Measurements from ENCODE around the gene EHD1. TPM values are rescaled to one million over a fixed set of nuclear protein-coding genes. Genes with fewer than 3 reads are reported as not detected.
A peak's percentile ranks its signal among the peaks of the same experiment; 100 is the strongest.

The EHD1 gene
- total and polyA plus RNA-seq, 9 of the 15 experiments (the other 6 are each of a cell fraction or from before 2014, with no cell fraction given) = 0.46 to 65.0 (median 16.4) TPM

- TF ChIP-seq ZNF79 (CRISPR knock-in tag; IDR thresholded peaks at IDR 0.05; ENCODE audit: low read depth) = no peak
- TF ChIP-seq BRD4 (IDR thresholded peaks at IDR 0.05) = no peak
- no peak for TF ChIP-seq CBX3 (IDR thresholded peaks at IDR 0.05; ENCODE audit: borderline replicate concordance in 1 of 2, low read length in 2 of 2)
- TF ChIP-seq, protein P1, sequence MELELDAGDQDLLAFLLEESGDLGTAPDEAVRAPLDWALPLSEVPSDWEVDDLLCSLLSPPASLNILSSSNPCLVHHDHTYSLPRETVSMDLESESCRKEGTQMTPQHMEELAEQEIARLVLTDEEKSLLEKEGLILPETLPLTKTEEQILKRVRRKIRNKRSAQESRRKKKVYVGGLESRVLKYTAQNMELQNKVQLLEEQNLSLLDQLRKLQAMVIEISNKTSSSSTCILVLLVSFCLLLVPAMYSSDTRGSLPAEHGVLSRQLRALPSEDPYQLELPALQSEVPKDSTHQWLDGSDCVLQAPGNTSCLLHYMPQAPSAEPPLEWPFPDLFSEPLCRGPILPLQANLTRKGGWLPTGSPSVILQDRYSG (tag; conservative IDR thresholded peaks at IDR 0.05; ENCODE audit: low read depth) = no peak
- TF ChIP-seq, protein P2, sequence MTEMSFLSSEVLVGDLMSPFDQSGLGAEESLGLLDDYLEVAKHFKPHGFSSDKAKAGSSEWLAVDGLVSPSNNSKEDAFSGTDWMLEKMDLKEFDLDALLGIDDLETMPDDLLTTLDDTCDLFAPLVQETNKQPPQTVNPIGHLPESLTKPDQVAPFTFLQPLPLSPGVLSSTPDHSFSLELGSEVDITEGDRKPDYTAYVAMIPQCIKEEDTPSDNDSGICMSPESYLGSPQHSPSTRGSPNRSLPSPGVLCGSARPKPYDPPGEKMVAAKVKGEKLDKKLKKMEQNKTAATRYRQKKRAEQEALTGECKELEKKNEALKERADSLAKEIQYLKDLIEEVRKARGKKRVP (CRISPR knock-in tag; IDR thresholded peaks at IDR 0.05) = no peak
- no peak for TF ChIP-seq ZNF445 (CRISPR knock-in tag; IDR thresholded peaks at IDR 0.05; ENCODE audit: low read depth)
Measured at GRCh38 chr11:64813826-64814225, 64.6 kb downstream of the EHD1 start (continued).

DNA sequence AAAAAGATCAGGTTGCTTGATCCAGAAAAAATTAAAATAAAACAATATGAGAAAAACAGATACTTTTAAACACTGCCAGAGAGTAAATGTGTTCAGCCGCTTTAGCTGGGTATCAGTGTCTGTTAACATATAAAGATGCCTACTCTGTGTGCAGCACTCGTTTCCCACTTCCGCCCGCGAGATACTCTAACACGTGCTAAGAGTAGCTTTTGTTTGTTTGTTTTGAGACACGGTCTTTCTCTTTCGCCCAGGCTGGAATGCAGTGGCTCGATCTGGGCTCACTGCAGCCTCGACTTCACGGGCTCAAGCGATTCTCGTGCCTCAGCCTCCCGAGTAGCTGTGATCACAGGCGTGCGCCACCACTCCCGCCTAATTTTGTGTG lies 67.5 kb downstream of the EHD1 start:
- Histone ChIP-seq H3K79me2 (ENCODE audit: control insufficient read depth, insufficient read depth, low read length) (peaks cover 15% of the 10 kb centered on the region), H3K9me1 (ENCODE audit: control insufficient read depth, insufficient read depth, low read length) (no peaks in the 10 kb centered on the region), H3K4me3 (peak overlapping the region; percentile 90), H3K9me3 (replicated peaks; ENCODE audit: control insufficient read depth, insufficient read depth, low read depth, low read length) (no peaks in the 10 kb centered on the region), H3K36me3 (ENCODE audit: control insufficient read depth, insufficient read depth, low read length) (peaks cover 34% of the 10 kb centered on the region; the same call in 2 of the 3 replicates), H3K27ac (ENCODE audit: extremely low read depth, low read depth, low read length) (peak overlapping the region; percentile 43; the same call in 1 of the 3 replicates), H3K9ac (ENCODE audit: insufficient read depth in 1 of 2, low read depth in 2 of 2, low read length in 2 of 2) (peak overlapping the region; percentile 62 to 72; a peak in 3 of 4 replicates), H3K27me3 (ENCODE audit: control insufficient read depth in 2 of 2, insufficient read depth in 2 of 2, low read length in 2 of 2) (no peaks in the 10 kb centered on the region), H4K20me1 (replicated peaks; ENCODE audit: control insufficient read depth, insufficient read depth, low read length) (no peaks in the 10 kb centered on the region), H3K4me2 (ENCODE audit: insufficient read depth, low read length) (peak overlapping the region; percentile 79), H3K4me1 (replicated peaks in 1 of 2; ENCODE audit: control insufficient read depth in 2 of 2, insufficient read depth in 2 of 2, low read length in 2 of 2) (peaks cover 5 to 24% of the 10 kb centered on the region in 2 experiments), H2AFZ (ENCODE audit: low read depth, low read length) (peak overlapping the region; percentile 97)
- ChIA-PET CTCF (ENCODE audit: low intra/inter-chr PET ratio) (no interaction called here), POLR2A (interaction anchor here (0.6 to 1.8 kb wide), 3 partner anchors 17 to 85 kb away, joined by 3 to 6 read pairs (median 3); partner anchors contain the start of gene SF1)
- intact Hi-C loops (cut with micrococcal nuclease) = no loop called here
- 60% methylated on average over 17 of the region's 17 CpGs for WGBS (ENCODE audit: insufficient coverage, low coverage, missing lambda C conversion rate)
- DNase-seq (ENCODE audit: extremely low read depth in 1 of 4, low spot score in 3 of 4) (no peak), ATAC-seq (peak; percentile 4), FAIRE-seq (no peak)
- in situ Hi-C loops (cut with MboI) = no loop called here
- no TSS peak for BruUV-seq (replicated peaks)
- TF ChIP-seq ETV1 (tag; conservative IDR thresholded peaks at IDR 0.05; ENCODE audit: low read depth) (0 out of 2 replicates have a peak, but pooled peaks have one; percentile 0), CTBP1 (IDR thresholded peaks at IDR 0.05; ENCODE audit: borderline replicate concordance) (no peak), CBFA2T2 (conservative IDR thresholded peaks at IDR 0.05) (no peak), SNRNP70 (optimal IDR thresholded peaks at IDR 0.05; ENCODE audit: low read depth, low read length) (no peak), BCL6 (CRISPR knock-in tag; IDR thresholded peaks at IDR 0.05) (no peak), ZNF316 (IDR thresholded peaks at IDR 0.05) (no peak), ZKSCAN3 (CRISPR knock-in tag; IDR thresholded peaks at IDR 0.05) (no peak), HMGN3 (IDR thresholded peaks at IDR 0.05; ENCODE audit: borderline replicate concordance, extremely low read depth, insufficient read length, low read depth, low read length) (no peak), FOSL1 (tag; conservative IDR thresholded peaks at IDR 0.05) (no peak)
- TF ChIP-seq, protein P3, sequence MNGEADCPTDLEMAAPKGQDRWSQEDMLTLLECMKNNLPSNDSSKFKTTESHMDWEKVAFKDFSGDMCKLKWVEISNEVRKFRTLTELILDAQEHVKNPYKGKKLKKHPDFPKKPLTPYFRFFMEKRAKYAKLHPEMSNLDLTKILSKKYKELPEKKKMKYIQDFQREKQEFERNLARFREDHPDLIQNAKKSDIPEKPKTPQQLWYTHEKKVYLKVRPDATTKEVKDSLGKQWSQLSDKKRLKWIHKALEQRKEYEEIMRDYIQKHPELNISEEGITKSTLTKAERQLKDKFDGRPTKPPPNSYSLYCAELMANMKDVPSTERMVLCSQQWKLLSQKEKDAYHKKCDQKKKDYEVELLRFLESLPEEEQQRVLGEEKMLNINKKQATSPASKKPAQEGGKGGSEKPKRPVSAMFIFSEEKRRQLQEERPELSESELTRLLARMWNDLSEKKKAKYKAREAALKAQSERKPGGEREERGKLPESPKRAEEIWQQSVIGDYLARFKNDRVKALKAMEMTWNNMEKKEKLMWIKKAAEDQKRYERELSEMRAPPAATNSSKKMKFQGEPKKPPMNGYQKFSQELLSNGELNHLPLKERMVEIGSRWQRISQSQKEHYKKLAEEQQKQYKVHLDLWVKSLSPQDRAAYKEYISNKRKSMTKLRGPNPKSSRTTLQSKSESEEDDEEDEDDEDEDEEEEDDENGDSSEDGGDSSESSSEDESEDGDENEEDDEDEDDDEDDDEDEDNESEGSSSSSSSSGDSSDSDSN (IDR thresholded peaks at IDR 0.05; ENCODE audit: borderline replicate concordance in 1 of 2, low read depth in 2 of 2, low read length in 2 of 2) = no peak
- TF ChIP-seq, protein P4, sequence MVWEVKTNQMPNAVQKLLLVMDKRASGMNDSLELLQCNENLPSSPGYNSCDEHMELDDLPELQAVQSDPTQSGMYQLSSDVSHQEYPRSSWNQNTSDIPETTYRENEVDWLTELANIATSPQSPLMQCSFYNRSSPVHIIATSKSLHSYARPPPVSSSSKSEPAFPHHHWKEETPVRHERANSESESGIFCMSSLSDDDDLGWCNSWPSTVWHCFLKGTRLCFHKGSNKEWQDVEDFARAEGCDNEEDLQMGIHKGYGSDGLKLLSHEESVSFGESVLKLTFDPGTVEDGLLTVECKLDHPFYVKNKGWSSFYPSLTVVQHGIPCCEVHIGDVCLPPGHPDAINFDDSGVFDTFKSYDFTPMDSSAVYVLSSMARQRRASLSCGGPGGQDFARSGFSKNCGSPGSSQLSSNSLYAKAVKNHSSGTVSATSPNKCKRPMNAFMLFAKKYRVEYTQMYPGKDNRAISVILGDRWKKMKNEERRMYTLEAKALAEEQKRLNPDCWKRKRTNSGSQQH (CRISPR knock-in tag; IDR thresholded peaks at IDR 0.05) = no peak

All from K562 (cell line).